IMR-90 (cell line): Measurements from ENCODE around the gene CCSER1. TPM values are rescaled to one million over a fixed set of nuclear protein-coding genes. Genes with fewer than 3 reads are reported as not detected.

ENCODE experiments used
- ATAC-seq: fragments of 200-7000 bp; cut with Tn5 transposase; 2 replicates; pipeline ENCODE4 v1.9.1; 2020; ENCODE audit warnings: low read depth, mild to moderate bottlenecking, moderate library complexity
- BruUV-seq: library from RNA; stranded (reverse); fragments of 400-500 nt; replicated peaks from 2 replicates; lab custom pipeline; 2021; lab: Mats Ljungman, UMichigan
- CTCF ChIA-PET: fragments of 300-600 bp; formaldehyde crosslinking; extraction: SDS; loops from one replicate; lab custom pipeline; 2021; ENCODE audit warnings: antibody characterized with exemption; lab: Yijun Ruan, JAX
- POLR2A ChIA-PET: fragments of 300-600 bp; sonication (Branson Sonifier 250); formaldehyde crosslinking; loops from one replicate; lab custom pipeline; 2022; ENCODE audit warnings: antibody characterized with exemption; ENCODE audit not compliant: unreplicated experiment; lab: Charles Lee
- DNase-seq: peaks from one replicate; pipeline ENCODE4 v3.0.0; 2013
- H2AFZ ChIP-seq: replicated peaks from 2 replicates; pipeline ENCODE3; 2013; ENCODE audit warnings: low read length, mild to moderate bottlenecking; ENCODE audit not compliant: poor library complexity
- H2AK5ac ChIP-seq: 2 replicates; pipeline ENCODE4 v1.6.1; 2013; ENCODE audit warnings: low read depth, low read length, inconsistent platforms
- H2AK9ac ChIP-seq: replicated peaks from 2 replicates; pipeline ENCODE3; 2013; ENCODE audit warnings: mild to moderate bottlenecking, low read depth, low read length, moderate library complexity; ENCODE audit not compliant: poor library complexity
- H2BK120ac ChIP-seq: 2 replicates; pipeline ENCODE4 v1.6.1; 2013; ENCODE audit warnings: low read depth, low read length, inconsistent platforms
- H2BK15ac ChIP-seq: 3 replicates; pipeline ENCODE4 v1.6.1; 2013; ENCODE audit warnings: low read depth, low read length, inconsistent platforms
- H2BK20ac ChIP-seq: 2 replicates; pipeline ENCODE4 v1.6.1; 2013; ENCODE audit warnings: low read depth, mild to moderate bottlenecking, inconsistent platforms, low read length, moderate library complexity
- H2BK5ac ChIP-seq: 2 replicates; pipeline ENCODE4 v1.6.1; 2013; ENCODE audit warnings: mild to moderate bottlenecking, low read depth, low read length, inconsistent platforms; ENCODE audit not compliant: poor library complexity, severe bottlenecking
- H3K14ac ChIP-seq: replicated peaks from 2 replicates; pipeline ENCODE4 v1.6.1; 2013; ENCODE audit warnings: low read depth, low read length, inconsistent platforms
- H3K18ac ChIP-seq: 2 replicates; pipeline ENCODE4 v1.6.1; 2013; ENCODE audit warnings: low read depth, low read length, control low read depth
- H3K23ac ChIP-seq: 2 replicates; pipeline ENCODE4 v1.6.1; 2013; ENCODE audit warnings: low read depth, low read length, inconsistent platforms
- H3K27ac ChIP-seq: 2 replicates; pipeline ENCODE4 v1.5.1; 2013; ENCODE audit warnings: mild to moderate bottlenecking, control low read depth, low read length; ENCODE audit not compliant: insufficient read depth
- H3K27me3 ChIP-seq: 2 replicates; pipeline ENCODE4 v1.6.1; 2013; ENCODE audit warnings: low read length; ENCODE audit not compliant: control insufficient read depth, insufficient read depth
- H3K36me3 ChIP-seq: 2 replicates; pipeline ENCODE4 v1.6.1; 2013; ENCODE audit warnings: low read length, mixed read lengths; ENCODE audit not compliant: control insufficient read depth, insufficient read depth
- H3K4ac ChIP-seq: 2 replicates; pipeline ENCODE4 v1.6.1; 2013; ENCODE audit warnings: low read depth, low read length, inconsistent platforms
- H3K4me1 ChIP-seq: 2 replicates; pipeline ENCODE4 v1.6.1; 2013; ENCODE audit warnings: low read length, mixed read lengths; ENCODE audit not compliant: control insufficient read depth, insufficient read depth
- H3K4me2 ChIP-seq: 2 replicates; pipeline ENCODE4 v1.6.1; 2013; ENCODE audit warnings: low read depth, mild to moderate bottlenecking, control low read depth, low read length, moderate library complexity
- H3K4me3 ChIP-seq: 2 replicates; pipeline ENCODE4 v1.5.1; 2013; ENCODE audit warnings: low read depth, mild to moderate bottlenecking, control low read depth, low read length, moderate library complexity; ENCODE audit not compliant: insufficient read depth
- H3K56ac ChIP-seq: 2 replicates; pipeline ENCODE4 v1.6.1; 2013; ENCODE audit warnings: low read length, inconsistent platforms; ENCODE audit not compliant: insufficient read depth; ENCODE audit errors: extremely low read depth
- H3K79me1 ChIP-seq, 2 experiments: 2 replicates each; pipeline ENCODE4 v1.6.1; 2013; ENCODE audit warnings: low read length in 2 of 2, inconsistent platforms in 1 of 2, low read depth in 1 of 2
- H3K9ac ChIP-seq: 2 replicates; pipeline ENCODE4 v1.6.1; 2013; ENCODE audit warnings: low read depth, low read length, control low read depth
- H3K9me1 ChIP-seq: 2 replicates; pipeline ENCODE4 v1.6.1; 2013; ENCODE audit warnings: low read length, inconsistent platforms; ENCODE audit not compliant: insufficient read depth
- H3K9me3 ChIP-seq: 2 replicates; pipeline ENCODE4 v1.6.1; 2013; ENCODE audit warnings: low read length; ENCODE audit not compliant: control insufficient read depth, insufficient read depth
- H4K20me1 ChIP-seq: 2 replicates; pipeline ENCODE4 v1.6.1; 2013; ENCODE audit warnings: low read length, inconsistent platforms; ENCODE audit not compliant: insufficient read depth
- H4K5ac ChIP-seq: 2 replicates; pipeline ENCODE4 v1.6.1; 2013; ENCODE audit warnings: mild to moderate bottlenecking, low read depth, low read length, control low read depth
- H4K8ac ChIP-seq, 2 experiments: 2 replicates each; pipeline ENCODE4 v1.6.1; 2013; ENCODE audit warnings: low read depth in 2 of 2, low read length in 2 of 2, control low read depth in 1 of 2, inconsistent platforms in 1 of 2
- H4K91ac ChIP-seq: 2 replicates; pipeline ENCODE4 v1.6.1; 2013; ENCODE audit warnings: low read depth, low read length, inconsistent platforms; ENCODE audit not compliant: insufficient read depth
- BHLHE40 ChIP-seq: fragments of 150-350 bp; IDR thresholded peaks from 2 replicates; pipeline ENCODE4 v1.6.1; 2016; ENCODE audit warnings: mild to moderate bottlenecking, low read depth, low read length
- CEBPB ChIP-seq: IDR thresholded peaks from 2 replicates; pipeline ENCODE4 v1.6.1; 2012; ENCODE audit warnings: low read depth, low read length, improper control_type of control experiment
- CHD1 ChIP-seq: IDR thresholded peaks from 2 replicates; pipeline ENCODE4 v1.6.1; 2012; ENCODE audit warnings: low read depth, low read length, improper control_type of control experiment
- FOS ChIP-seq: fragments of 150-350 bp; IDR thresholded peaks from 2 replicates; pipeline ENCODE4 v1.6.1; 2016; ENCODE audit warnings: low read depth, low read length
- MAFK ChIP-seq: IDR thresholded peaks from 2 replicates; pipeline ENCODE4 v1.6.1; 2012; ENCODE audit warnings: low read depth, low read length, improper control_type of control experiment
- MAZ ChIP-seq: IDR thresholded peaks from 2 replicates; pipeline ENCODE4 v1.6.1; 2012; ENCODE audit warnings: low read depth, mild to moderate bottlenecking, low read length, improper control_type of control experiment, moderate library complexity, borderline replicate concordance
- MXI1 ChIP-seq: IDR thresholded peaks from 2 replicates; pipeline ENCODE4 v1.6.1; 2012; ENCODE audit warnings: low read depth, mild to moderate bottlenecking, low read length, moderate library complexity, borderline replicate concordance
- NFE2L2 ChIP-seq: fragments of 150-350 bp; IDR thresholded peaks from 2 replicates; pipeline ENCODE4 v1.6.1; 2016; ENCODE audit warnings: low read depth, mild to moderate bottlenecking, low read length
- POLR2A ChIP-seq: IDR thresholded peaks from 2 replicates; pipeline ENCODE4 v1.6.1; 2012; ENCODE audit warnings: mild to moderate bottlenecking, low read depth, low read length
- RAD21 ChIP-seq: IDR thresholded peaks from 2 replicates; pipeline ENCODE4 v1.6.1; 2012; ENCODE audit warnings: low read length, improper control_type of control experiment
- RCOR1 ChIP-seq: IDR thresholded peaks from 2 replicates; pipeline ENCODE4 v1.6.1; 2012; ENCODE audit warnings: mild to moderate bottlenecking, low read length, improper control_type of control experiment; ENCODE audit not compliant: insufficient replicate concordance
- RFX5 ChIP-seq: IDR thresholded peaks from 2 replicates; pipeline ENCODE4 v1.8.0; 2012; ENCODE audit warnings: low read depth, mild to moderate bottlenecking, low read length, moderate library complexity
- SMC3 ChIP-seq: fragments of 150-350 bp; IDR thresholded peaks from 2 replicates; pipeline ENCODE4 v1.6.1; 2016; ENCODE audit warnings: low read depth, mild to moderate bottlenecking, antibody characterized with exemption, low read length, moderate library complexity
- WGBS, 2 experiments: methylation state at CpG; one replicate each; pipeline versions ENCODE4 v1.1.5 to v1.1.7; 2013; ENCODE audit warnings: missing lambda C conversion rate in 2 of 2; ENCODE audit not compliant: insufficient read length in 1 of 2; ENCODE audit errors: extremely low coverage in 2 of 2; 5-methylcytosine and 5-hydroxymethylcytosine counted together
- dilution Hi-C: fragments of 300-500 bp; cut with HindIII; formaldehyde crosslinking; loops from one replicate; pipeline ENCODE4 v1.14.3; 2018; ENCODE audit warnings: low sequenced_read_pairs; ENCODE audit not compliant: unreplicated experiment
- in situ Hi-C: fragments of 300-500 bp; cut with MboI; formaldehyde crosslinking; loops from 3 replicates; pipeline ENCODE4 v1.14.3; 2019; ENCODE audit warnings: low sequenced_read_pairs, inconsistent platforms, mixed read lengths
- intact Hi-C: fragments of 100-400 bp; cut with micrococcal nuclease; formaldehyde crosslinking; loops from 2 replicates; pipeline ENCODE4 v1.10.0; 2022
- polyA plus RNA-seq, 3 experiments: library from polyadenylated mRNA; depleted of rRNA; stranded (reverse); fragments of >200 nt; gene quantifications; 2 replicates each; pipeline ENCODE4 v1.2.3, GENCODE V29; 2012; ENCODE audit warnings: low replicate concordance in 1 of 3
- total RNA-seq: library from RNA; depleted of rRNA; stranded (reverse); fragments of >200 nt; gene quantifications from 2 replicates; pipeline ENCODE4 v1.2.3, GENCODE V29; 2012
- TF ChIP-seq, protein P1 (sequence below): conservative IDR thresholded peaks from 2 replicates; pipeline ENCODE4 v1.5.1; 2012; ENCODE audit warnings: mild to moderate bottlenecking, low read depth, low read length, improper control_type of control experiment
- TF ChIP-seq, protein P2 (sequence below): fragments of 150-350 bp; IDR thresholded peaks from 2 replicates; pipeline ENCODE4 v1.6.1; 2017; ENCODE audit warnings: mild to moderate bottlenecking, antibody characterized with exemption, low read length, low read depth
- TF ChIP-seq, protein P3 (sequence below): fragments of 150-350 bp; IDR thresholded peaks from 2 replicates; pipeline ENCODE4 v1.6.1; 2016; ENCODE audit warnings: low read depth, mild to moderate bottlenecking, low read length, moderate library complexity, borderline replicate concordance

CCSER1 gene
- total and polyA plus RNA-seq, 2 of the 4 experiments (the other 2 are of a cell fraction): not detected

DNA sequence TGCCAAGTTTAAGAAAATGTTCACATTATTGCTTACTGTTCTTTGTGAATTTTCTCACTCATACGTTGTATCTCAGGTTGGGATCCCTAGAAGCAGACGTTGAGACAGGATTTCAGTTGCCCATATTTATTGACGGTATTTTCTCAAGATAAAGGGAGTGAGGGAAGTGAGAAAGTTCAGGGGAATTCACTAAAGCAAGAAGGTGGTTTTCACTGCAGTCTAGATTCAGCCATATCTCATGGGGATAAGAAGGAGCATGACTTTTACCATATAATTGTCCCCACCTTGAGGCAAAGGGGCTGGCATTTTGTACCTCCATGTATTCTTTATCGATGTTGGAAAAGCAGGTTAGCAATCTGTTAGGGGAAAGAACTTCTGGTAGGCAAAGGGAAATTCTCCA lies 543.0 kb downstream of the CCSER1 start:
- Histone ChIP-seq H2AK9ac (no peak overlapping the region), H3K9me1 (no peaks in the 10 kb centered on the region), H3K4me1 (no peaks in the 10 kb centered on the region), H2AK5ac (no peak overlapping the region), H2BK120ac (no peak overlapping the region), H2BK5ac (no peak overlapping the region), H3K4me3 (no peak overlapping the region), H4K20me1 (no peaks in the 10 kb centered on the region), H3K36me3 (no peaks in the 10 kb centered on the region), H3K9ac (no peak overlapping the region), H3K23ac (no peak overlapping the region), H3K4ac (no peak overlapping the region), H3K27me3 (no peaks in the 10 kb centered on the region), H3K9me3 (no peaks in the 10 kb centered on the region), H3K14ac (no peak overlapping the region), H3K27ac (no peak overlapping the region), H4K5ac (no peak overlapping the region), H3K18ac (no peak overlapping the region), H3K56ac (no peak overlapping the region), H4K91ac (no peak overlapping the region), H3K79me1 (no peaks in the 10 kb centered on the region), H2BK15ac (no peak overlapping the region), H2AFZ (no peak overlapping the region), H4K8ac (no peak overlapping the region), H3K4me2 (no peak overlapping the region), H2BK20ac (no peak overlapping the region)
- in situ Hi-C loops: no loop called here
- dilution Hi-C loops: no loop called here
- intact Hi-C loops: no loop called here
- no peak for TF ChIP-seq MAFK
- no peak for TF ChIP-seq BHLHE40
- TF ChIP-seq, protein P1, sequence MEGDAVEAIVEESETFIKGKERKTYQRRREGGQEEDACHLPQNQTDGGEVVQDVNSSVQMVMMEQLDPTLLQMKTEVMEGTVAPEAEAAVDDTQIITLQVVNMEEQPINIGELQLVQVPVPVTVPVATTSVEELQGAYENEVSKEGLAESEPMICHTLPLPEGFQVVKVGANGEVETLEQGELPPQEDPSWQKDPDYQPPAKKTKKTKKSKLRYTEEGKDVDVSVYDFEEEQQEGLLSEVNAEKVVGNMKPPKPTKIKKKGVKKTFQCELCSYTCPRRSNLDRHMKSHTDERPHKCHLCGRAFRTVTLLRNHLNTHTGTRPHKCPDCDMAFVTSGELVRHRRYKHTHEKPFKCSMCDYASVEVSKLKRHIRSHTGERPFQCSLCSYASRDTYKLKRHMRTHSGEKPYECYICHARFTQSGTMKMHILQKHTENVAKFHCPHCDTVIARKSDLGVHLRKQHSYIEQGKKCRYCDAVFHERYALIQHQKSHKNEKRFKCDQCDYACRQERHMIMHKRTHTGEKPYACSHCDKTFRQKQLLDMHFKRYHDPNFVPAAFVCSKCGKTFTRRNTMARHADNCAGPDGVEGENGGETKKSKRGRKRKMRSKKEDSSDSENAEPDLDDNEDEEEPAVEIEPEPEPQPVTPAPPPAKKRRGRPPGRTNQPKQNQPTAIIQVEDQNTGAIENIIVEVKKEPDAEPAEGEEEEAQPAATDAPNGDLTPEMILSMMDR: no peak
- no peak for TF ChIP-seq RAD21
- TF ChIP-seq, protein P2, sequence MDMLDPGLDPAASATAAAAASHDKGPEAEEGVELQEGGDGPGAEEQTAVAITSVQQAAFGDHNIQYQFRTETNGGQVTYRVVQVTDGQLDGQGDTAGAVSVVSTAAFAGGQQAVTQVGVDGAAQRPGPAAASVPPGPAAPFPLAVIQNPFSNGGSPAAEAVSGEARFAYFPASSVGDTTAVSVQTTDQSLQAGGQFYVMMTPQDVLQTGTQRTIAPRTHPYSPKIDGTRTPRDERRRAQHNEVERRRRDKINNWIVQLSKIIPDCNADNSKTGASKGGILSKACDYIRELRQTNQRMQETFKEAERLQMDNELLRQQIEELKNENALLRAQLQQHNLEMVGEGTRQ: no peak
- no peak for TF ChIP-seq FOS
- TF ChIP-seq RCOR1: no peak
- no peak for TF ChIP-seq CEBPB
- TF ChIP-seq RFX5: no peak
- TF ChIP-seq NFE2L2: no peak
- no peak for TF ChIP-seq MXI1
- TF ChIP-seq SMC3: no peak
- no peak for TF ChIP-seq CHD1
- TF ChIP-seq, protein P3, sequence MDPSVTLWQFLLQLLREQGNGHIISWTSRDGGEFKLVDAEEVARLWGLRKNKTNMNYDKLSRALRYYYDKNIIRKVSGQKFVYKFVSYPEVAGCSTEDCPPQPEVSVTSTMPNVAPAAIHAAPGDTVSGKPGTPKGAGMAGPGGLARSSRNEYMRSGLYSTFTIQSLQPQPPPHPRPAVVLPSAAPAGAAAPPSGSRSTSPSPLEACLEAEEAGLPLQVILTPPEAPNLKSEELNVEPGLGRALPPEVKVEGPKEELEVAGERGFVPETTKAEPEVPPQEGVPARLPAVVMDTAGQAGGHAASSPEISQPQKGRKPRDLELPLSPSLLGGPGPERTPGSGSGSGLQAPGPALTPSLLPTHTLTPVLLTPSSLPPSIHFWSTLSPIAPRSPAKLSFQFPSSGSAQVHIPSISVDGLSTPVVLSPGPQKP: no peak
- no peak for TF ChIP-seq POLR2A
- no peak for TF ChIP-seq MAZ
- BruUV-seq: no TSS peak
- POLR2A ChIA-PET: no interaction called here
- no CpG with 5 or more reads among the region's 4 CpGs for WGBS, 2 experiments
- ATAC-seq (no peak), DNase-seq (no peak)
- CTCF ChIA-PET: no interaction called here
